Ishikawa (cell line): ENCODE data around the gene CLEC1B.

Source experiments
- CEBPB ChIP-seq: IDR thresholded peaks from 2 replicates; pipeline ENCODE4 v1.6.1; 2012
- CREB1 ChIP-seq: IDR thresholded peaks from 2 replicates; pipeline ENCODE4 v1.6.1; 2012; ENCODE audit warnings: low read depth
- EGR1 ChIP-seq: IDR thresholded peaks from 2 replicates; pipeline ENCODE4 v1.6.1; 2012
- EP300 ChIP-seq: IDR thresholded peaks from 2 replicates; pipeline ENCODE4 v1.6.1; 2012; ENCODE audit warnings: borderline replicate concordance
- FOXM1 ChIP-seq: IDR thresholded peaks from 2 replicates; pipeline ENCODE4 v1.6.1; 2012; ENCODE audit warnings: low read depth, borderline replicate concordance
- MAX ChIP-seq: IDR thresholded peaks from 2 replicates; pipeline ENCODE4 v1.6.1; 2012
- RAD21 ChIP-seq: IDR thresholded peaks from 2 replicates; pipeline ENCODE4 v1.6.1; 2012; ENCODE audit warnings: low read depth
- REST ChIP-seq: IDR thresholded peaks from 2 replicates; pipeline ENCODE4 v1.6.1; 2012; ENCODE audit warnings: low read depth, mild to moderate bottlenecking
- TAF1 ChIP-seq: IDR thresholded peaks from 2 replicates; pipeline ENCODE4 v1.6.1; 2012; ENCODE audit warnings: low read depth, mild to moderate bottlenecking
- TCF12 ChIP-seq: IDR thresholded peaks from 2 replicates; pipeline ENCODE4 v1.6.1; 2012; ENCODE audit warnings: low read depth
- TEAD4 ChIP-seq: IDR thresholded peaks from 2 replicates; pipeline ENCODE4 v1.6.1; 2012
- YY1 ChIP-seq: IDR thresholded peaks from 2 replicates; pipeline ENCODE4 v1.6.1; 2012; ENCODE audit warnings: low read depth
- ZBTB7A ChIP-seq: IDR thresholded peaks from 2 replicates; pipeline ENCODE4 v1.6.1; 2012; ENCODE audit warnings: low read depth

GRCh38 chr12:9991876-9992275 lies 7.0 kb downstream of the CLEC1B start:
- no peak for TF ChIP-seq EP300
- TF ChIP-seq YY1 = no peak
- TF ChIP-seq RAD21 = no peak
- TF ChIP-seq FOXM1 = no peak
- TF ChIP-seq MAX = no peak
- TF ChIP-seq REST = no peak
- no peak for TF ChIP-seq EGR1
- no peak for TF ChIP-seq TEAD4
- TF ChIP-seq ZBTB7A = no peak
- no peak for TF ChIP-seq CEBPB
- no peak for TF ChIP-seq TCF12
- TF ChIP-seq TAF1 = no peak
- TF ChIP-seq CREB1 = no peak
